Spleen (tissue), 7 donors: ENCODE data around the gene DRGX.

ENCODE experiments used
- POLR2A ChIP-seq, 3 donors: fragments of 450-650 bp; IDR thresholded peaks; one replicate each; pipeline ENCODE4 v1.5.1; 2017; ENCODE audit warnings: antibody characterized with exemption in 3 of 3, mild to moderate bottlenecking in 1 of 3
- POLR2AphosphoS5 ChIP-seq, 3 donors: sonication (generic); formaldehyde crosslinking; IDR thresholded peaks; one replicate each; pipeline ENCODE4 v1.5.1; 2017; ENCODE audit warnings: antibody characterized with exemption in 3 of 3
- TF ChIP-seq, protein P1 (sequence below), 11 experiments: fragments of 200-600 bp in 7 of 11; fragments of 450-650 bp in 4 of 11; sonication (generic) in 4 of 11; IDR thresholded peaks in 8 of 11; conservative IDR thresholded peaks in 3 of 11; 1 replicate in 7 of 11; 2 replicates in 4 of 11; pipeline versions ENCODE4 v1.4.0 to v1.8.0; 2016 to 2021; ENCODE audit warnings: antibody characterized with exemption in 11 of 11, inconsistent platforms in 4 of 11, mild to moderate bottlenecking in 1 of 11
- donor health status: DM: no; HTN: no; CAD: no; lungs with moderate emphysema.
- donor health status: DM: no; HTN: no; CAD: no.
- donor health status: DM: no; HTN: no; CAD: no.

DNA sequence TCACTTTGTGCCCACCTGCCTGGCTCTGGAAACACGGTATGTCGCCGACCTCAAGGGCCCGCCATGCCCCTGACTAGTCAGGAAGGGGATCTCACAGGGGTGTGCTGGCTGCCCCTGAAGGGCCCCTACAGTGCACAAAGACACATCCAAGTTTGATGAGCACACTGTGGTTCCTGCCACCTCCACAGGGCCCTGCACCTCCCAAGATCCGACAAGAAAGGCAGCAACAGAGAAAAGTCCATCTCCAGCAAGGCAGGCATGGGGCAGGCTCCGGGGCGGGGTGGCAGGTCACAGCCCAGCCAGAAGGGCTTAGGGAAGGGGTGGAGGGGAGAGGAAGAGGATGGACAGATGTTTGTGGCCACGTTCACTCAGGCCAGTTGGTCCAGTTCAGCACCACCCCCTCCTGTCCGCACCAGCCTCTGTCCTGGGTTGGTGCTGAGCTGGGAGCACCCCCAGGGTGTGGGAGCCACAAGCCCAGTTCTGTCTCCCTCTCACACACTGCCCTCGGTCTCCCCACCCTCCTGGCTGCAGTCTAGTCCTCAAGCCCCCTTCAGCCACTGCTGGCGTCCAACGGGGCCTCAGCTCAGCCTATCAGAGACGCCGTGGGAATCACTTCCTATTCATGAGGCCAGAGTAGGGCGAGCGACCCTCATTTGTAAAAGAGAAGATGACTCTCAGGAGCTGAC lies 11.5 kb downstream of the DRGX start:
- TF ChIP-seq POLR2A (IDR thresholded peaks at IDR 0.05) (no peak), POLR2AphosphoS5 (IDR thresholded peaks at IDR 0.05) (no peak)
- TF ChIP-seq, protein P1, sequence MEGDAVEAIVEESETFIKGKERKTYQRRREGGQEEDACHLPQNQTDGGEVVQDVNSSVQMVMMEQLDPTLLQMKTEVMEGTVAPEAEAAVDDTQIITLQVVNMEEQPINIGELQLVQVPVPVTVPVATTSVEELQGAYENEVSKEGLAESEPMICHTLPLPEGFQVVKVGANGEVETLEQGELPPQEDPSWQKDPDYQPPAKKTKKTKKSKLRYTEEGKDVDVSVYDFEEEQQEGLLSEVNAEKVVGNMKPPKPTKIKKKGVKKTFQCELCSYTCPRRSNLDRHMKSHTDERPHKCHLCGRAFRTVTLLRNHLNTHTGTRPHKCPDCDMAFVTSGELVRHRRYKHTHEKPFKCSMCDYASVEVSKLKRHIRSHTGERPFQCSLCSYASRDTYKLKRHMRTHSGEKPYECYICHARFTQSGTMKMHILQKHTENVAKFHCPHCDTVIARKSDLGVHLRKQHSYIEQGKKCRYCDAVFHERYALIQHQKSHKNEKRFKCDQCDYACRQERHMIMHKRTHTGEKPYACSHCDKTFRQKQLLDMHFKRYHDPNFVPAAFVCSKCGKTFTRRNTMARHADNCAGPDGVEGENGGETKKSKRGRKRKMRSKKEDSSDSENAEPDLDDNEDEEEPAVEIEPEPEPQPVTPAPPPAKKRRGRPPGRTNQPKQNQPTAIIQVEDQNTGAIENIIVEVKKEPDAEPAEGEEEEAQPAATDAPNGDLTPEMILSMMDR (IDR thresholded peaks at IDR 0.05 in 8 of 11, conservative IDR thresholded peaks at IDR 0.05 in 3 of 11): no peak
